ENCODE data around the gene ASGR1. TPM values are rescaled to one million over a fixed set of nuclear protein-coding genes. Genes with fewer than 3 reads are reported as not detected.
A peak's percentile ranks its signal among the peaks of the same experiment; 100 is the strongest.

The ASGR1 gene
- total RNA-seq, 3 donors from 2014 or later = 0.35 to 1.6 (median 1.2) TPM

DNA sequence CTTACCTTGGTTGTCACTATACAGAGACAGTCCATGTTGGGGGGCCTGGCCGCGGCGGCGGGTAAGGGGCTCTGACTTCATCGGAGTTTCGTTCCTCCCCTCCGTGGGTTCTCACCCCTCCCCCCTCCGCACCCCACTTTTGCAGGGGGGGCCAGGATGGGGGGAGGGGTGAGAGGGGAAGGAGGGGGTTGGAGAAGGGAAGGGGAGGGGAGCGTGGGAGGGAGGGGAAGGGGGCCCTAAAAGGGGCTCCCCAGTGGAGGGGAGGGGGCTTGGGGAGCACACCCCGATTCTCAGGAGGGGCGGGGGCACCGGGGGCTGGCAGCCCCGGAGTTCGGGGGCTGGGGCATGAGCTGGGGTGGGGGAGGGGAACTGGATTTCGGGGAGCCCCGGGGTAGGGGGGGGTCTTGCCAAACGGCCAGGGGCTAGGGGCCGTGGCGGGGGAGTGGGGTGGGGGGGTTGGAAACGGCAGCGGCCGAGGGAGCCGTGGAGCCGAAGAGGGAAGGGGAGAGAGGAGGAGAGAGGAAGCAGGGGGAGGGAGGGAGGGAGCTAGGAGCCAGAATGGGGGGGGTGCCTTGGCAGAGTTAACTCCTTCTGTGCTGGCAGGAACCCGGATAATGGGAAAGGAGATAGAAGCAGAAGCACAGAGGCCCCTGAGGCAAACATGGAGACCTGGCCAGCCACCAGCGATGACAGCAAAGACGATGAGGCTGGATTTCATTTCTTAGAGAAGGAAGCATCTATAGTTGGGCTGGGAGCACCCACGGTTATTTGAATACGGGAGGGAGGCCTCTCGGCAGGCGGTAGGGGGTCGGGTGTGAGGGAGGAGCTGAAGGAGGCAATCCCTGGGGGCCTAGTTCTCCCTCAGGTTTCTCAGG is 38.2 kb upstream of the ASGR1 start:
- Histone ChIP-seq H3K4me1 (ENCODE audit: low read depth) (peaks cover 52% of the 10 kb centered on the region), H3K36me3 (ENCODE audit: low read depth) (no peaks in the 10 kb centered on the region), H3K4me3 (no peak overlapping the region), H3K9me3 (no peaks in the 10 kb centered on the region)
- ATAC-seq (no peak), DNase-seq (peak in 1 of 3 donors; percentile 51)
- intact Hi-C loops (cut with DNase I, micrococcal nuclease) = no loop called here
- TF ChIP-seq, protein P1, sequence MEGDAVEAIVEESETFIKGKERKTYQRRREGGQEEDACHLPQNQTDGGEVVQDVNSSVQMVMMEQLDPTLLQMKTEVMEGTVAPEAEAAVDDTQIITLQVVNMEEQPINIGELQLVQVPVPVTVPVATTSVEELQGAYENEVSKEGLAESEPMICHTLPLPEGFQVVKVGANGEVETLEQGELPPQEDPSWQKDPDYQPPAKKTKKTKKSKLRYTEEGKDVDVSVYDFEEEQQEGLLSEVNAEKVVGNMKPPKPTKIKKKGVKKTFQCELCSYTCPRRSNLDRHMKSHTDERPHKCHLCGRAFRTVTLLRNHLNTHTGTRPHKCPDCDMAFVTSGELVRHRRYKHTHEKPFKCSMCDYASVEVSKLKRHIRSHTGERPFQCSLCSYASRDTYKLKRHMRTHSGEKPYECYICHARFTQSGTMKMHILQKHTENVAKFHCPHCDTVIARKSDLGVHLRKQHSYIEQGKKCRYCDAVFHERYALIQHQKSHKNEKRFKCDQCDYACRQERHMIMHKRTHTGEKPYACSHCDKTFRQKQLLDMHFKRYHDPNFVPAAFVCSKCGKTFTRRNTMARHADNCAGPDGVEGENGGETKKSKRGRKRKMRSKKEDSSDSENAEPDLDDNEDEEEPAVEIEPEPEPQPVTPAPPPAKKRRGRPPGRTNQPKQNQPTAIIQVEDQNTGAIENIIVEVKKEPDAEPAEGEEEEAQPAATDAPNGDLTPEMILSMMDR (IDR thresholded peaks at IDR 0.05) = no peak

DNA sequence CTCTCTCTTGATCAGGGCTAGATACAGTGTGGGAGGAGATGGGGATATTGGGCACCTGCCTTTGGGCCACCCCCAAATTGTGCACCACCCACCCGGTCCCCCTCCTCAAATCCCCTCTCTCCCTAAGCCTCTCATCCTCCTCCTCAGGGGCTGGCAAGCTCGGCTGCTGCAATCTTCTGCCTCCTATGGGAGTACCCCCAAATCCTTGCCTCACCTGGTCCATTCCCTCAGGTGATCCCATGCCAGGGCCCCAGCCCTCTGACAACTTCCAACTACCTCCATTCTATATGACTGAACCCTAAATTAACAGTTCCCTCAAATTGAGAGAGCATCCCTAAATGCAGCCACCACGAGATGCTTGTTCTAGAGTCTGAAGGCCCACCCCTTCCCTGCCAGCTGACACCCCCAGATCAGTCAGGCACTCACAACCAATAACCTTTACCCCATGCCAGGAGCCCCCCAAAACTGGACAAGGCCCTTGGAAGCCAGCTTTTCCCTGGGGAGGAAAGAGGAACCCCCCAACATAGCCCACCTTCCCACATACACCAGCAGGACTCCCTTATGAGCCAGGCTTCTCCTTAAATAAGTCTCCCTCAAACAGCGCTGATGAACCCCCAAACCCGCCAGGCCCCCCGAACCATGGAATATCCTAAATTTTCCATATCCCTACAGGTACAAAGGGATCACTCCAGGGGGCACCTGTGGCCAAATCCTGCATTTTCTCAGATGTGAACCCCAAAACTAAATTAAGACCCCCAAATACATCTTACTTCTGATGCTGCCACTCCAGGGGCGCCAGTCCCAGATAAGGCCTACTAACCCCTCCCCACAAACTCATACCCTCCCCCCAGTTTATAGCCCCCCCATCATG is 37.3 kb upstream of the ASGR1 start:
- Histone ChIP-seq H3K4me1 (ENCODE audit: low read depth) (peaks cover 49% of the 10 kb centered on the region), H3K9me3 (no peaks in the 10 kb centered on the region), H3K36me3 (ENCODE audit: low read depth) (no peaks in the 10 kb centered on the region), H3K4me3 (no peak overlapping the region)
- ATAC-seq (no peak), DNase-seq (peak in 1 of 3 donors; percentile 35)
- TF ChIP-seq, protein P1 (IDR thresholded peaks at IDR 0.05) = no peak
- intact Hi-C loops (cut with DNase I, micrococcal nuclease) = no loop called here

DNA sequence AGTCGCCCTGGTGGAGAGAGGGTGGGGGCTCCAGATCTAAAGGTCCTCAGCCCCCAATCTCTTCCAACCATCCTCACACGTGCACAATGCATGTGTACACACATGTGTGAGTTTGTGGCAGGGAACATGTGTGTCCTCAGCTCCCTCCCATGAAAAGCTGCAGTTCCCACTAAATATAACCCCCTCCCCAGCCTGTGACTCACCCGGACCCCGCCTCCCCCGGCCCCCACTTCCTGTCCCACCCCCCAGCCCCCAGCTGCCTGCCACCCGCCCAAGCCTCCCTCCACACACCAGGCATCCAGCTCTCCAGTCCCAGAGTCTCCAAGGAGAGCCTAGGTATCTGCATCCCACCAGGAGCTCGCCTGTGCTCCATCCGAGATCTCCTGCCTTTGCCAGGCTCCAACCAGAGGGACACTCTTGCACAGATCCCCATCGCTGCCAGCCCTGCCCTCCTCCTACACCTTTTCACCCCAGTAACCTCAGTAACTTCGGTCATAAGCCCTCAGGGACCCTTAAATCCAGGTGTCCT is 36.5 kb upstream of the ASGR1 start:
- no peak overlapping the region for H3K4me3 ChIP-seq
- peaks cover 42% of the 10 kb centered on the region for H3K4me1 ChIP-seq (ENCODE audit: low read depth)
- ATAC-seq = no peak

DNA sequence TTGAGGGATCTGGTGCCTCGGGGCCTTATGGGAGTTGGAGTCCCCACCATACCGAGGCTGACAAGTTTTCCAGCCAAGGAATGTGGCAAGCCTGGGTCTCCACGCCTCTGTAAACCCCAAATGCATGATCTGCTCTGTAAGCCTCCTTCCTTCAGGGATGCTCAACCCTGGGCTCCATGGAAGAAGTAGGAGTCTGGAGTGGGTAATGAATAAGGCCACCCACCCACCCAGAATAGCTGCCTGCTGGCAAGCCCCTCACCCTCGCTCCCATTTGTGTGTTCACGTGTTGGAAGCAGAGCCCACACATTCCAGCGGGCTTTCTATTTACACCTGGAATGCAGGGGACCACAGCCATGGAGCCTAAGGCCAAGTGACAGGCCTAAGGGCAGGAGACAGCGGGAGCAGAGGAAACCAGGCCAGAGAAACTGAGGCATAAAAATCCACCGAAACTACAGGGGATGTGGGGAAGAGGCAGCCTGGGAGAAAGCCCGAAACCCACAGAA is 36.0 kb upstream of the ASGR1 start:
- DNase-seq (no peak), ATAC-seq (no peak)
- Histone ChIP-seq H3K4me3 (no peak overlapping the region), H3K9me3 (no peaks in the 10 kb centered on the region), H3K36me3 (ENCODE audit: low read depth) (no peaks in the 10 kb centered on the region), H3K4me1 (ENCODE audit: low read depth) (peaks cover 36% of the 10 kb centered on the region)
- TF ChIP-seq, protein P1 (IDR thresholded peaks at IDR 0.05) = no peak
- intact Hi-C loops (cut with DNase I, micrococcal nuclease) = no loop called here

More for the DNA sequence above, 36.5 kb upstream of the ASGR1 start:
- Histone ChIP-seq H3K9me3 (no peaks in the 10 kb centered on the region), H3K36me3 (ENCODE audit: low read depth) (no peaks in the 10 kb centered on the region)
- DNase-seq = peak in 1 of 3 donors; percentile 37
- intact Hi-C loops (cut with DNase I, micrococcal nuclease) = no loop called here
- TF ChIP-seq, protein P1 (IDR thresholded peaks at IDR 0.05) = no peak

DNA sequence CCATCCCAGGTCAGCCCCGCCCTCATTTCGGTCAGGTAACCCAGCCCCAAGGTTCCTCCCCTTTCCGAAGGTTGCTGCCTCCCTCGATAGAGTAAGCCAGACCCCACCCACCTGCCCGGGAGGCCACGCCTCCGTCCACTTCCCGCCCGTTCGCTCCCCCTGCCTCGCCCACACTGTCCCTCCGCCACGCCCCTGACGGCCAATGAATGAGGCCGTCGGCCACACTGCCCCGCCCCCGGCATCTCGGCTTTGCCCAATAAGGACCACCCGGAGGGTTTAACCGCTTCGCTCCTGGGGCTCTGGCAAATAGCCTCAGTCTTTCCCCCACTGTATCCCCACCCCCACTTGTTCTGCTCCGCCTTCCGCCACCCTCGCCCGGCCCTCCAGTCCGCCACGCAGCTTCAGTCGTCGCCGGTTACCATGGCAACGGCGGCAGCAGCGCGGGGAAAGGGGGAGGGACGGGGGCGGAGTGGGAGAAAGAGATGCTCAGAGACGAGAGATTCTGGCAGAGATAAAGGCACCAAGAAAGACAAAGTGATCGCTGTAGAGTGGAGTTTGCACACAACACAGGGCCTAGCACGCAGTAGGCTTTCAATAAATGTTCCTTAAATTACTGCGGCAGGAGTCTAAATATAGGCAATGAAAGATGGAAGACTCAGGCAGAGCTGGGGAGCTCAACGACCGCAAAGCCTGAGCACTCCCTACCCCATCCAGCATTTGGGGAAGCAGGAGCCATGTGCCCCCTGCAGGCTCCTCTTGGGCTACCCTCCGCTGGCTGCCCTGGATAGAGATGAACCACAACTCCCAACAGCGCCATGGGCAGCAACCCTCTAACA is 35.3 kb upstream of the ASGR1 start:
- intact Hi-C loops (cut with DNase I, micrococcal nuclease) = no loop called here
- peak; percentile 99 for DNase-seq
- TF ChIP-seq, protein P1 (IDR thresholded peaks at IDR 0.05) = peak; percentile 31
- no peaks in the 10 kb centered on the region for H3K36me3 ChIP-seq (ENCODE audit: low read depth)
- H3K4me1 ChIP-seq (ENCODE audit: low read depth) = peaks cover 35% of the 10 kb centered on the region
- no peaks in the 10 kb centered on the region for H3K9me3 ChIP-seq
- ATAC-seq = peak; percentile 93
- peak overlapping the region; percentile 6 for H3K4me3 ChIP-seq

All from mucosa of descending colon (tissue), 3 donors.